SK-N-MC (cell line): ENCODE measurements around the gene KDM6A.
"Not testable (repeated sequence)": the region's sequence is repeated elsewhere in the genome, so short reads cannot be mapped to it uniquely, and the experiment has no call there.

ENCODE experiments used
- DNase-seq: peaks from one replicate; pipeline ENCODE4 v3.0.0-alpha.2; 2011; ENCODE audit warnings: low read depth, low spot score
- H3K27ac ChIP-seq: fragments of 200-600 bp; sonication (generic); 2 replicates; pipeline ENCODE4 v1.5.1; 2016; ENCODE audit warnings: mixed run types
- H3K36me3 ChIP-seq: fragments of 200-600 bp; sonication (generic); 2 replicates; pipeline ENCODE4 v1.6.1; 2017; ENCODE audit warnings: antibody characterized with exemption, low read length, mixed read lengths; ENCODE audit not compliant: insufficient read depth
- H3K4me3 ChIP-seq: fragments of 200-600 bp; sonication (generic); 2 replicates; pipeline ENCODE4 v1.5.1; 2016
- H3K9ac ChIP-seq: fragments of 200-600 bp; sonication (generic); 2 replicates; pipeline ENCODE4 v1.8.0; 2017; ENCODE audit warnings: mixed run types, mixed read lengths; ENCODE audit not compliant: insufficient read length
- H3K9me3 ChIP-seq: fragments of 200-600 bp; sonication (generic); 2 replicates; pipeline ENCODE4 v1.6.1; 2017; ENCODE audit warnings: low read depth, mild to moderate bottlenecking, antibody characterized with exemption, low read length, moderate library complexity, mixed read lengths
- EZH2 ChIP-seq: fragments of 200-600 bp; sonication (generic); IDR thresholded peaks from one replicate; pipeline ENCODE4 v1.6.1; 2017; ENCODE audit warnings: antibody characterized with exemption
- FOXP2 ChIP-seq: optimal IDR thresholded peaks from 2 replicates; pipeline ENCODE3; 2011; ENCODE audit warnings: mild to moderate bottlenecking, moderate library complexity; ENCODE audit not compliant: insufficient read depth; ENCODE audit errors: extremely low read length, control extremely low read depth
- POLR2AphosphoS5 ChIP-seq: IDR thresholded peaks from 2 replicates; pipeline ENCODE4 v1.6.1; 2012; ENCODE audit warnings: mild to moderate bottlenecking, low read depth, low read length, borderline replicate concordance

Gene KDM6A

GRCh38 chrX:44908827-44909226, 35.8 kb downstream of the KDM6A start:
- no peak for DNase-seq
- H3K9me3 ChIP-seq, result peaks cover 5% of the 10 kb centered on the region; the same call in 1 of the 2 replicates
- H3K36me3 ChIP-seq, result no peaks in the 10 kb centered on the region
- no peak overlapping the region for H3K4me3 ChIP-seq
- TF ChIP-seq EZH2 (no peak), POLR2AphosphoS5 (no peak), FOXP2 (no peak)
- H3K9ac ChIP-seq, result no peak overlapping the region
- no peak overlapping the region for H3K27ac ChIP-seq

GRCh38 chrX:44910508-44910907, 37.5 kb downstream of the KDM6A start:
- H3K9me3 ChIP-seq, H3K36me3 ChIP-seq, H3K27ac ChIP-seq, H3K4me3 ChIP-seq, H3K9ac ChIP-seq, DNase-seq: not testable (repeated sequence)

- not testable (repeated sequence) for H3K4me3 ChIP-seq, H3K9ac ChIP-seq, H3K9me3 ChIP-seq, H3K36me3 ChIP-seq, DNase-seq, H3K27ac ChIP-seq
Measured at GRCh38 chrX:44911074-44911600, 38.1 kb downstream of the KDM6A start.

GRCh38 chrX:44913656-44914531, 40.9 kb downstream of the KDM6A start:
- no peaks in the 10 kb centered on the region for H3K36me3 ChIP-seq
- H3K9ac ChIP-seq, result no peak overlapping the region
- no peak overlapping the region for H3K27ac ChIP-seq
- DNase-seq, result no peak
- TF ChIP-seq EZH2, result no peak
- no peak for TF ChIP-seq FOXP2
- TF ChIP-seq POLR2AphosphoS5, result no peak
- 0 out of 2 replicates have a peak, but pooled peaks cover 5% of the 10 kb centered on the region for H3K9me3 ChIP-seq
- no peak overlapping the region for H3K4me3 ChIP-seq

- no peak overlapping the region for H3K27ac ChIP-seq
Measured at GRCh38 chrX:44914532-44915198, 41.7 kb downstream of the KDM6A start.

GRCh38 chrX:44915361-44915868, 42.4 kb downstream of the KDM6A start:
- no peaks in the 10 kb centered on the region for H3K36me3 ChIP-seq
- no peaks in the 10 kb centered on the region for H3K9me3 ChIP-seq
- DNase-seq, result no peak
- no peak overlapping the region for H3K9ac ChIP-seq
- H3K4me3 ChIP-seq, result no peak overlapping the region
- no peak overlapping the region for H3K27ac ChIP-seq
- TF ChIP-seq EZH2, result no peak
- TF ChIP-seq FOXP2, result no peak
- no peak for TF ChIP-seq POLR2AphosphoS5

More at GRCh38 chrX:44914532-44915198, 41.7 kb downstream of the KDM6A start:
- TF ChIP-seq EZH2, result no peak
- TF ChIP-seq FOXP2, result no peak
- TF ChIP-seq POLR2AphosphoS5, result no peak
- Histone ChIP-seq H3K9ac (no peak overlapping the region), H3K36me3 (no peaks in the 10 kb centered on the region), H3K9me3 (0 out of 2 replicates have a peak, but pooled peaks cover under 1% of the 10 kb centered on the region), H3K4me3 (no peak overlapping the region)
- no peak for DNase-seq

GRCh38 chrX:44918722-44919121, 45.7 kb downstream of the KDM6A start:
- no peak for TF ChIP-seq EZH2
- TF ChIP-seq POLR2AphosphoS5, result no peak
- H3K9me3 ChIP-seq, result 0 out of 2 replicates have a peak, but pooled peaks cover 2% of the 10 kb centered on the region
- no peak overlapping the region for H3K27ac ChIP-seq
- DNase-seq, result no peak
- no peak overlapping the region for H3K9ac ChIP-seq
- H3K4me3 ChIP-seq, result no peak overlapping the region
- no peaks in the 10 kb centered on the region for H3K36me3 ChIP-seq

GRCh38 chrX:44922980-44923379, 50.0 kb downstream of the KDM6A start:
- TF ChIP-seq FOXP2 (no peak), EZH2 (no peak), POLR2AphosphoS5 (no peak)
- no peak overlapping the region for H3K9ac ChIP-seq
- DNase-seq, result no peak
- H3K36me3 ChIP-seq, result no peaks in the 10 kb centered on the region
- H3K9me3 ChIP-seq, result peaks cover 6% of the 10 kb centered on the region; the same call in 1 of the 2 replicates
- no peak overlapping the region for H3K27ac ChIP-seq
- H3K4me3 ChIP-seq, result no peak overlapping the region

GRCh38 chrX:44927398-44927797, 54.4 kb downstream of the KDM6A start:
- no peak for DNase-seq
- Histone ChIP-seq H3K9ac (no peak overlapping the region), H3K27ac (no peak overlapping the region), H3K9me3 (peaks cover 4% of the 10 kb centered on the region; the same call in 1 of the 2 replicates), H3K36me3 (no peaks in the 10 kb centered on the region), H3K4me3 (no peak overlapping the region)
- TF ChIP-seq POLR2AphosphoS5 (no peak), EZH2 (no peak), FOXP2 (no peak)
